H1 (cell line): ENCODE data around the gene NUPR1. TPM values are rescaled to one million over a fixed set of nuclear protein-coding genes. Genes with fewer than 3 reads are reported as not detected.

Experiments
- CBX5 ChIP-seq: fragments of 300-800, 300-1000 bp; sonication (generic); IDR thresholded peaks from 2 replicates; pipeline ENCODE4 v1.7.1; 2016; ENCODE audit warnings: antibody characterized with exemption, low read length, low read depth
- CHD2 ChIP-seq: IDR thresholded peaks from 2 replicates; pipeline ENCODE4 v1.6.1; 2012; ENCODE audit warnings: low read length, improper control_type of control experiment
- CTBP2 ChIP-seq: IDR thresholded peaks from 2 replicates; pipeline ENCODE4 v1.7.0; 2011; ENCODE audit warnings: borderline replicate concordance, mild to moderate bottlenecking, moderate library complexity, mixed read lengths, low read length; ENCODE audit not compliant: insufficient read depth, insufficient read length
- MAFK ChIP-seq: IDR thresholded peaks from 2 replicates; pipeline ENCODE4 v1.6.1; 2012; ENCODE audit warnings: low read depth, mild to moderate bottlenecking, improper control_type of control experiment, low read length
- POU5F1 ChIP-seq: IDR thresholded peaks from 2 replicates; pipeline ENCODE4 v1.6.1; 2011; ENCODE audit warnings: low read depth, mild to moderate bottlenecking, low read length, moderate library complexity
- SAP30 ChIP-seq: fragments of 300-600 bp; sonication (generic); IDR thresholded peaks from 2 replicates; pipeline ENCODE4 v1.7.1; 2012; ENCODE audit warnings: low read length, moderate library complexity, mild to moderate bottlenecking, inconsistent platforms; ENCODE audit not compliant: insufficient read depth, insufficient replicate concordance
- SP1 ChIP-seq: IDR thresholded peaks from 2 replicates; pipeline ENCODE4 v1.6.1; 2011; ENCODE audit warnings: low read depth, low read length
- polyA plus RNA-seq, 7 experiments: library from polyadenylated mRNA; depleted of rRNA in 3 of 7; stranded (reverse) in 5 of 7; unstranded in 2 of 7; fragments of >200 nt in 5 of 7; fragments of 200-250 nt in 2 of 7; gene quantifications; 1 replicate in 5 of 7; 2 replicates in 1 of 7; 4 replicates in 1 of 7; pipeline versions ENCODE4 v1.2.1 to v1.2.3, GENCODE V29; 2011 to 2013; ENCODE audit warnings: missing spikeins in 2 of 7, mixed read lengths in 2 of 7
- total RNA-seq: library from RNA; stranded (reverse); fragmentation: NEBNext Ultra II Directional; extraction: Animal tissue kit (Norgen Biotek cat#: 25700); gene quantifications from 2 replicates; pipeline ENCODE4 v1.2.1, GENCODE V29; 2021
- TF ChIP-seq, protein P1 (sequence below): IDR thresholded peaks from 2 replicates; pipeline ENCODE4 v1.6.1; 2011; ENCODE audit warnings: low read depth, mild to moderate bottlenecking, low read length; ENCODE audit not compliant: insufficient read depth

Gene NUPR1
- total and polyA plus RNA-seq, 2 of the 8 experiments (the other 6 are each of a cell fraction or from before 2014, with no cell fraction given), result 0.17 to 0.20 TPM

DNA sequence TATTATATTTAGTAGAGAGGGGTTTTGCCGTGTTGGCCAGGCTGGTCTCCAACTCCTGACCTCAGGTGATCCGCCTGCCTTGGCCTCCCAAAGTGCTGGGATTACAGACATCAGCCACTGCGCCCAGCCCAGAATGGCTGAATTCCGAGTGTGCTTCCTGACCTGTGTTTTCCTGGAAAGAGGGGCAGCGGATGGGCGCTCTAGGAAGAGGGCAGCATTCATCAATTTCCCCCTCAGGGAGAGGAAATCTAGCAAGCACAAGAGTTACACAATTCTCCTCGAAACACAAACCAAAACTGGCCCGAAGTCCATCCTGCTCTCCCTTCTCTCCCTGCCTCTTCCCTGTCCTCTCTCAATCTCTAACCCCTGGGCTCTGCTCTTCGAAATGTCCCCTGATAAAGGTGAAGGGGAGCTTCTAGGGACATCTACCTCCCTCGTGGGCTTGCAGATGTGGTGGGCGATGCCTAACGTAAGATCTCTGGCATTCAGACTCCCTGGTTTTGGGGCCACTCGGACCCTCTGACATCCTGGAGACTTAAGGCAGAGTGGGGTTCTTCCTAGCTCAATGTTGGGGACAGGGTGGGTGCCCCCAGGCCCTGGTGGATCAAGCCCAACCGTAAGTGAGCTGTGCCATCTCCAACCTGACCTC lies 33.2 kb downstream of the NUPR1 start (continued):
- TF ChIP-seq, protein P1, sequence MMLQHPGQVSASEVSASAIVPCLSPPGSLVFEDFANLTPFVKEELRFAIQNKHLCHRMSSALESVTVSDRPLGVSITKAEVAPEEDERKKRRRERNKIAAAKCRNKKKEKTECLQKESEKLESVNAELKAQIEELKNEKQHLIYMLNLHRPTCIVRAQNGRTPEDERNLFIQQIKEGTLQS, result no peak
- no peak for TF ChIP-seq SP1
- TF ChIP-seq SAP30, result no peak
- no peak for TF ChIP-seq CHD2
- no peak for TF ChIP-seq CBX5
- TF ChIP-seq MAFK, result no peak
- no peak for TF ChIP-seq POU5F1
- no peak for TF ChIP-seq CTBP2
